IMR-90 (cell line): ENCODE results near the gene CDKAL1.

Experiments
- CEBPB ChIP-seq: IDR thresholded peaks from 2 replicates; pipeline ENCODE4 v1.6.1; 2012; ENCODE audit warnings: low read depth, low read length, improper control_type of control experiment
- CTCF ChIP-seq: conservative IDR thresholded peaks from 2 replicates; pipeline ENCODE4 v1.5.1; 2012; ENCODE audit warnings: mild to moderate bottlenecking, low read depth, low read length, improper control_type of control experiment
- MXI1 ChIP-seq: IDR thresholded peaks from 2 replicates; pipeline ENCODE4 v1.6.1; 2012; ENCODE audit warnings: low read depth, mild to moderate bottlenecking, low read length, moderate library complexity, borderline replicate concordance
- POLR2A ChIP-seq: IDR thresholded peaks from 2 replicates; pipeline ENCODE4 v1.6.1; 2012; ENCODE audit warnings: mild to moderate bottlenecking, low read depth, low read length
- RAD21 ChIP-seq: IDR thresholded peaks from 2 replicates; pipeline ENCODE4 v1.6.1; 2012; ENCODE audit warnings: low read length, improper control_type of control experiment
- RCOR1 ChIP-seq: IDR thresholded peaks from 2 replicates; pipeline ENCODE4 v1.6.1; 2012; ENCODE audit warnings: mild to moderate bottlenecking, low read length, improper control_type of control experiment; ENCODE audit not compliant: insufficient replicate concordance
- RFX5 ChIP-seq: IDR thresholded peaks from 2 replicates; pipeline ENCODE4 v1.8.0; 2012; ENCODE audit warnings: low read depth, mild to moderate bottlenecking, low read length, moderate library complexity
- SMC3 ChIP-seq: fragments of 150-350 bp; IDR thresholded peaks from 2 replicates; pipeline ENCODE4 v1.6.1; 2016; ENCODE audit warnings: low read depth, mild to moderate bottlenecking, antibody characterized with exemption, low read length, moderate library complexity
- USF2 ChIP-seq: fragments of 150-350 bp; IDR thresholded peaks from 2 replicates; pipeline ENCODE4 v1.6.1; 2017; ENCODE audit warnings: mild to moderate bottlenecking, antibody characterized with exemption, low read length, low read depth

- TF ChIP-seq CTCF (no peak), CEBPB (no peak), POLR2A (no peak), MXI1 (no peak), USF2 (no peak), RCOR1 (no peak), RAD21 (no peak), RFX5 (no peak), SMC3 (no peak)
Measured at GRCh38 chr6:20724443-20725190, 190.4 kb downstream of the CDKAL1 start.
